Measurements from ENCODE around the gene MDFIC.
A peak's percentile ranks its signal among the peaks of the same experiment; 100 is the strongest.

MDFIC gene

DNA sequence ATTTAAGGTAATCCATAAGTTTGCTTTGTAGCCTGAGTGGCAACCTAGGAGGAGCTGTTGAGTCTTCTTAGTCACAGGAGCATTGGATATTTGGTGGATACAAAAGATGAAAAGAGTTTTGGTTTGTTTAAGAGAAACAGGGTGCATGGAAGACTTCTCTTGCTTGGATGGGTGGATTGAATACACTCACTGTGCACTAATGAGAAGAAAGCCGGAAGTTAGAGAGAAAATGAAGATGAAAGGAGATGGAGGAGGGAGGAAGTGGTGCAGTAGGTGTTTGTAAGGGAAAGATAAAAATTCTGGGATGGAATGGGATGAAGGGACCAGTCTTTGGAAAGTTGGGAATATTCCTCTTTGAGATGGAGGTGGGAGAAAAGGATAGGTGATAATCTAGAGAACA is 7.7 kb downstream of the MDFIC start:
- no peak for DNase-seq

DNA sequence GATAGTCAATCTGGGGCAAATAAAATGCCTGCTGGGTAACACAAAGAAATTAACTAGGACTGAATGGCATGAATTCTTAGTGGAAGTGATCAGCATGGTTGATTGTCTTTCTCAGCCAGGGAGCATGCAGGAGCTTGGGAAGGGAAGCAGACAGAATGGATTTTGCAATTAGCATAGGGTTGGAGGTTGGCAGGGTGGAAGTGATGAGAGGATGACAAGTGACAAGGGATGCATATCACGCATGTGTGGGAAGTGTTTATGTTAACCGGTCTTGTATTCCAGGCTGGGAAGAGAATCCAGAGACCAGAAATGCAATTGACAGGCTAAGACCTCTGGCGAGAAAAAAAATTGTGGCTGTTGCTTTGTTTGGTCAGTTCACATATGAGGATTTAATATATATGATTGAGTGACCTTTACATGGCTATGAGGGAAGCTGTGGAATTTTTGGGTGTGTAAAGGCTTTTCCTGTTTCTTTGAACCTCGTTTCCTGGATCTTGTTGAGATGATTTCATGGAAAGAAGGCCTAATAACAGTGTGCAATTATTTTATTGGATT is 8.3 kb downstream of the MDFIC start:
- DNase-seq: no peak

DNA sequence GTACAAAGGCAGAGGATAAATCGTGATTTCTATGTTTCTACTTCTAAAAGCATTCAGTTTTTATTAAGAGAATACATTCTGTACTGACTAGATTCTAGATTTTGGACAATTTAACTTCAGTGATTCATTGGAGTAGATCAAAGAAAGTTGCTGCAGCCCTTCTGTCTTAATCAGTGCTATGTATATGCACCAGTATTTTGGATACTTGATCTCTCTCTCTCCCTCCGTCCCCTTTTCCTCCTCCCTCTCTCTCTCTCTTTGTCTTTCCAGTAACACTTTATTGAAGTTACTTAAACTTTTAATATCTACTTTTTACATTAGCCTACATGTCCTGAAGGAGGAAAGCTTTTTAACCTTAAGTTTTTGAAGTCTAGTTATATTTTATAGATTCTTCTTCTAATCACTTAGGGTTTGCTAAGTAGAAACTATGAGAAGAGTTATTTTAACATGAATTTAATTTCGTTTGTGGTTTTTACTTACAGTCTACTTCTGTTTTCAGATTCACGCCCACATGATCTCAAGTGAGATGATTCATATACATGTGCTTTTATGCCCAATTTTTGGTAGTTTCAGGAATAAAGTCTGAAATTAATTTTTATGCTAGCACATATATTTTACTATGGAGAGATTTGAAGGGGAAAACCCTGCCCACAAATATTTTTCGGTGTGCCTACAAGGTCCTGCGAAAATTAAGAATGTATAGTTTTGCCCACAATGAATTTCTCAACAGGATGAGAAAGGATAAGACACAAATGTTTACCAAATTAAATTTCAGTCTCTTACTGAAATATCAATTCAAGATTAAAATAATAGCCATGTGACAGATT is 9.1 kb downstream of the MDFIC start:
- DNase-seq: no peak

DNA sequence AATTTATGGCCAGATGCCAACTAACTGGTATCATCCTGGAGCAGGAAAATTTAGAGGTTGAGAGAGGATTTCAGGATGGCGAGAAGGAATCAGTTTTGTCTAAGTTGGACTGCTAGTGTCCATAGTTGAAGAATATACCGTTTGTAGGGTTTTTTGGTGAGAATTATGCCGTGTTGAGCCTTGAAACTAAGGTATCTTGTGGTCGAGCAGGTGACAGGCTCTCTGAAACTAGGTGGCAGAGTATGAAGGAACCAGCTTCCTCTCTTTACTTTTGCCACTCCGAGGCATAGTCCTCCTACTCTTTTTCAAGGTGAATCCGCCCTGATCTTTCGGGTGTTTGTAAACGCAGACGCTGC is 9.7 kb downstream of the MDFIC start:
- peak; percentile 35 to 43 for DNase-seq

DNA sequence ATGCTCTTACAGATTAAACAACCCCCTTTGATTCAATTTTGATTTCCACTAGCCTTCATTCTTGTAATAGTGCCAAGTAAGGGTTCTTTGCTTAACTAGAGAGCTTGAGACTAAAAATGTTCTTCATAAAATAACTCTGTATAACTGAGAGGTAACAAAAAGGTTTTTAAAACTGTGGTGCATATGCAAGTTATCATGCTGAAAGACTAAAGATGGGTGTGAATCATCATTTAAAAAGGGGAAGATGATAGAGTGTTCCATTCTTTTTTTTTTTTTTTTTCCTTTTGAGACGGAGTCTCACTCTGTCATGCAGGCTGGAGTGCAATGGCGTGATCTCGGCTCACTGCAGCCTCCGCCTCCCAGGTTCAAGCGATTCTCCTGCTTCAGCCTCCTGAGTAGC is 11.1 kb downstream of the MDFIC start:
- no peak for DNase-seq

DNA sequence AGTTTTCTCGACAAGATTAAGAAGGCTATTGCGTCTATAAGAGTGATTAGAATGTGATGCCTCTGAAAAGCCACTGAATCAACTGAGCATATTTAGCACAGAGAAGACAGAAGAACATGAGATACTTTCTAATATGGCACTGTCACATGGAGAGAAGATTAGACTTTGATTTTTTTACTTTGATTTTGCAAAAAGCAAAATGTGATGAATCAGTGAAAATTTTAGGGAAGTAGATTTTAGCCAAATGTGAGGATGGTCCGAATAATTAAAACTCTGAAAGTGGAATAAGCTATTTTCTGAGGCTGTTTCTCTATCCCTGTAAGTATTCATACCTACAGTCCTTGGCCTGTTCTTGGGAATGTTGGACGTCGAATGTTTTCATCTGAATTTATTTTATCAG is 11.8 kb downstream of the MDFIC start:
- no peak for DNase-seq

DNA sequence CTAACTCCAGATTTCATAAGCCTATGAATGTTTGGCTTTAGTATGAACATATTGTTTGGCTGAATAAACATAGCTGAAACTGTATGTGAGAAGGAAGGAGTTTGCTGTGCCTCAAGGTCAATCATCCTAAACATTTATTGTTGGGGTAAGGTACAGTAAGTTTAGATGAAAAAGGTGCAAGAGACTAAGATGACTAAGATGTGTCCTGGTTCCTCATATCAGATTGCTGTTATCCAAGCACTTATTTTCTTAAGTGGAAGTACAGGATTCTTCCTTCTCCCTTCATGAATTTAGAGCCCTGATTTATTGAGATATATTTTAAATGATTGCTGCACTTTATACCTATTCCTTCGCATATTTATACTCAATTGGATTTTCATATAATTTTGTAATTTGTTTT is 12.2 kb downstream of the MDFIC start:
- DNase-seq: no peak

DNA sequence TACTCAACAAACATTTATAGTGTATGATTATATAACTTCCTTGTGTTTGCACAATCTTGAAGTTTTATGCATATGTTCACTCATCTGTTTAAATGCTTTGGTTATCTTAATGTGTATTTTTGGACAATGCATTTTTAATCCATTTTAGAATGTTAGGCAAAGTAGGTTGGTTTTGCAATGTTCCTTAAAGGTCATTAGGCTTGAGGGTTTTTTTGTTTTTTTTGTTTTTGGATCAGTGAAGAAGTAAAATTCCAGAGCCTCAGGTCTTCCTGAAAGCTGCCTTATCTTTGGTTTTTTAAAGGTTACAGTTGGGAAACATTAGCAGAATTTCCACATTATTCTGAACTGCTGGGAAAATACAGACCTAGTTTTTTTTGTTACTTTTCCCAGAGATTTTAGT is 12.8 kb downstream of the MDFIC start:
- no peak for DNase-seq

DNA sequence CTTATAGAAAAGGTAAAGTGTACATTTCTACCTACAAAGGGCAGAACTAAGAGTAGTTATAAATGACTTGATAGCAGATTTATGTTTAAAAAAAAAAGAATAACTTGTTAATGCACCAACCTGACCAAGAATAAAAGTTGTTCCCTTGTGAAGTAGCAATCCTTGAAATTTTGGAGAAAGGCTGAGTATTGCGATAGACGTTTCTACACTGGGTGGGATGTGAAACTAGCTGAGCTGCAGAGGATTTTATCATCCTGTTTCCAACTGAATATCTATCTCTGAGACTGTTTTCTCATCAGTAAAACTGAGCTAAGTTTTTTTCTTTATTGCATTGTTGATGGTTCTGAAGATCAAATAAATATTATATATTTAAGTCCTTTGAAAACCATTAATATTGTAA is 14.6 kb downstream of the MDFIC start:
- DNase-seq: no peak

DNA sequence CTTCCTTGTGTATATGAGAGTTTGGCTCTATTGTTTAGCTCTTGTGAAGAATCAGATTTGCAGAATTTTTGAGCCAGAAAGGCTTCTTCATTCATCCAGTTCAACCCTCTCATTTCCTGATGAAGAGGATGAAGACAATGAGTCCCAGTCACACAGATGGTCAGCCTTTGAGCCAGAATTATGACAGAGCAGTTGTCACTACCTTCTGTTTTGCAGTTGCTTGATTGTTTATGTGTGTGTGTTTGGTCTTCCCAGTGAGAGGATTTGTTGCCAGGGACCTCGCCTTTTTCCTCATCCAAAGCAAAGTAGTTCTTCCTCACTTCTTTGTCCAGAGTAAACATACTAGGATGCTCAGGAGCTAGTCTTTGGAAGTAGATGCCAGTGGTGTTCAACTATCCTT is 15.6 kb downstream of the MDFIC start:
- DNase-seq: no peak

DNA sequence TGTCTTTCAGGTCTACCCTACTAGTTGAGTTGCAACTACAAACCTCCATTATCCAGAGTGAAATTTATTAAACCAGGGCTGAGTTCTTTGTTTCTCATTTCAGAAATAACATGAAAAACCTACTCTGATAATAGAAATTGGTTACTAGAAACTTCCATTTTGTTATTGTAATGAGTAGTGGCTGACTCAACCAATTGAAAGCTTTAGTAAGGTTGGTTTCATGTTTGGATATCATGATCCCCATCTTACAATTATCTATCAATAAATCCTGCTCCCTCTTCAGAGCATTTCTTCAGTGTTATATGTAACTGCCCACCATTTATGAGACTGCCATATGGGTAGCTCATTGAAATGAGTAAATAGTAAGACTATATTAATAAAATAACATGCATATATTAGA is 16.9 kb downstream of the MDFIC start:
- DNase-seq: no peak

DNA sequence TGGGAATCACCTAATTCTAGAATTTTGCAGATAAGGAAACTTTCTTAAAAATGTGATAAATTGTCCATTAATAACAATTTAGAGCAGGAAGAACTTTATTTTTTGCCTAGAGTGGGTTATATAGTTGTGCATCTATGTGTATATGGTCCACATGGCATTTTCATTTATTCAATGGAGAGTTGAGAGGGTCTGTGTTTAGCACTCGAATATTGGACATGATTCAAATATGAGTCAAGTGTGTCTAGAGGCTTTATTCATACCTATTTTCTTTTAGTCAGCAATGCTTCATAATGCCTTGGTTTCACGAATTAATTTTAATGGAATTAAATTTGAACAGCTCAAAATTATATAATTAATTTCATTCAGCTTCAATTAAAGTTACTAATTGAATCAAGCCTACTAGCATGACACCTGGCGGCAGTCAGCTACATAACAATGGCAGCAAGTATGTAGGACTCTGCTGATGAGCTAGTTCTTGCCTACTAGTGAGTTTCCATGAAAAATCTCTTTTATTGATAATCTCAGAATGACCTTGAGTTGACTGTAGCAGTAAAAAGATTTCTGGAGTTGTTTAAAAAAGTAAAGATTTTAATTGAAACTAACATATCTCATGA is 17.7 kb downstream of the MDFIC start:
- DNase-seq: no peak

DNA sequence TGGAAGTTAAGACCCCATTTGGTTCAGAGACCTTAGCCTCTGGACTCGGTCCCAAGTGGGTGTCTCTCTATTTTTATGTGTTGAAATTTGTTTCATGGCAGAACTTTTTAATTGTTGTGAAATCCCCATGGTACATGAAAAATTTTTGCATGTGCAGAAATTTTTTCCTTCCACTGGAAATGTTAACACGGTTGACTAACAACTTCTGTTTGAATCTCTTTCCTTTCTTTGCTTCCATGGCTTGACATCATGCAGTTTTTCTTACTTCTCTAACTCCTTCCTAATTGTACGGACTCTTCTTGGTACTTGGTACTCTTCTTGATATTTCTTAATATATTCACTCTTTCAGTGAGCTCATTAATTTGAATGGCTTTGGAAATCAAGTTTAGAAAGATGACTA is 18.3 kb downstream of the MDFIC start:
- no peak for DNase-seq

DNA sequence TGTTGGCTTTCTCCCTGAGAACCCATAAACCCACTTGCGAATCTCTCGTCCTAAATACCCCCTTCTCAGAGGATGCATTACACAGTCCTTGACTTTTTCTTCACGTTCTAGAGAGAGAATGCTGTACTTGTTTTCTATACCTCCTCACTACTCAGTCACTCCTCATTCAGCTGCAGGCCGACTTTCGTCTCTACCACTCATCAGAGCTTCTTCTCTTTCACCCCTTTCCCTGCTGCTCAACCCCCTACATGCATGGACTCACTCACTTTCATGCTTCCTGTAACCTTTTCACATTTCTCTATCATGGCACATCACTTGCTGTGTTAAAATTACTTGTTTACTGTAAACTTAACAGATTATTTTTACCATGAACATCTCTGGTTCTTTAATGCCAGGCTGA is 19.8 kb downstream of the MDFIC start:
- no peak for DNase-seq

DNA sequence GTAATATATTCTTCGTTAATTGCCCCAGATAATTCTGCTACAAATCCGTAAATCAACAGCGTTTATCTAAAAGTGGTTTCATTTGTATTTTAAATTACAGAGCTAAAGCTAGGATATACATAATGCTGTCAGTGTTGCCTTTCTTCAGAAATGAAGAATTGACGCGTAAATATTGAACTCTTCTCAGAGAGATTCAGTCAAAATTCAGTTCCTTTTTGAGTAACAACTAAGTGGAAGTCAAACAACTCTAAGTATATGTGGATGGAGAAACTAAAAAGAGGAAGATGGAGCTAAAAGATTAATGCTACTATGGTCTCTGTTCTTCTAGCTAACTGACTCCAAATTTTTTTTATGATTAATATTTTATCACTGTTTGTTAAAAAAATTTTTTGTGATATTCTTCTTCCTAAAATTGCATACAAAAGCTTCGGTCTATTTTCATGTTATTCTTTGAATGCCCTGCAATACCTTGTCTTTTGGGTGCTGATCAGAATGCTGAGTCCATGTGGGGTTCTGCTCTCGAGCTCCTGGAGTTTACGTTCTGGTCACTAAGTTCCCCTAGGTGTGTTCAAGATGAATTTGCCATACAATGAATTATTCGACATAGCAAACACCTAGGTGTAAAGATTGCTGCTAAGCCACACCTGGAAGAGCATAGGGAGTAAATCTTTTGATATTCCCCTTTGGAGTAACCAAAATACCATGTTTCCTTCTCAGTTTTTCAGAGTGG is 20.7 kb downstream of the MDFIC start:
- no peak for DNase-seq

DNA sequence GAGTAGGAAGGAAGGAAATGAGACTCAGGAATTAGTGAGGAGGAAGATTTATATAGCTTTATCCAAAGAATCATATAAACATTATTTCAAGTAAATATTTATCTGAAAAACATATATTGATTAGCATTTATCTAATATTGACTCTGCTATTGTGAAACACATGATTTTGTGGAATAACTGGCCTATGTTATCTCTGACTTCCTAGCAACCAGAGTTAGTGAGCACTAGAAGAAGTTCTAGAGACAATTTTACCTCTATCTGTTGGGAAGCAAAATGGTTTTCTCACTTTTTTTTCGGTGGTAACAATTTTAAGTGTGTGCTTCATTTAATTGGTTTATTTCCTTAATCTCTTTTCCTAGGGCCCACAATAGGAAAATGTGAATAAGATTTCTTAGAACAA is 21.6 kb downstream of the MDFIC start:
- DNase-seq: no peak

DNA sequence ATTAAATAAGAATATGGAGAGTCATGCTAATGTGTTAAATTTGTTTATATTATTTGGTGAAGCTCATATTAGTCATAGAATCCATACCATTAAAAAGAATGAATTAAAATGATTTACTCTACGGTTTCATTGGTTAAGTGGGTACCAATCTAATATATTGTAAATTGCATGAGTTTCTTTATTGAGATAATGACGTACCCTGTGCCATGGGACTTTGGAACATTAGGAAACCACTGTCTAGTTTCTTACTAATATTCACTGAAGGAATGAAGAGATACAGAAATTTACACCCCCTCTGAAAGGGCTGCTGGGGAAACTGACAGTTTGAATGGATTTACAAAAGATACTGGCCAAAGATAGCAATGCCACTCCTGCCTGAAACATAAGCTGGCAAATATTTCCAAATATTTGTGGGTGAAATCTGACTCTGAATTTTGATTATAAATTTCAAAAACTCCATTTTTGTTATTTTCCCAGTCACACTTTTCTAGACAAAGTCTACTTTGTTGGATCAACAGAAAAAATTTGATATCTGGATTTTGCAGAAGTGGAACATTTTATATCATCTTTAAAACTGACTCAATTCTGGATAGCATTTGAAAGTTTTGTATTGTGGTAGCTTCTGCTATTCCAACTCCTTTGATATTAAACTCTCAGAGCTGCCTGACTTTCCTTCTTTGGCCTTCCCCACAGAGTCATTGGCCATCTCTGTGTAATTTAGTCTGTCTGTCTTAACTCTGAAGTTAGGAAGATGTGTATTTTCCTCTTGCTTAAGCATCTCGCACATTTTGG is 22.3 kb downstream of the MDFIC start:
- no peak for DNase-seq

DNA sequence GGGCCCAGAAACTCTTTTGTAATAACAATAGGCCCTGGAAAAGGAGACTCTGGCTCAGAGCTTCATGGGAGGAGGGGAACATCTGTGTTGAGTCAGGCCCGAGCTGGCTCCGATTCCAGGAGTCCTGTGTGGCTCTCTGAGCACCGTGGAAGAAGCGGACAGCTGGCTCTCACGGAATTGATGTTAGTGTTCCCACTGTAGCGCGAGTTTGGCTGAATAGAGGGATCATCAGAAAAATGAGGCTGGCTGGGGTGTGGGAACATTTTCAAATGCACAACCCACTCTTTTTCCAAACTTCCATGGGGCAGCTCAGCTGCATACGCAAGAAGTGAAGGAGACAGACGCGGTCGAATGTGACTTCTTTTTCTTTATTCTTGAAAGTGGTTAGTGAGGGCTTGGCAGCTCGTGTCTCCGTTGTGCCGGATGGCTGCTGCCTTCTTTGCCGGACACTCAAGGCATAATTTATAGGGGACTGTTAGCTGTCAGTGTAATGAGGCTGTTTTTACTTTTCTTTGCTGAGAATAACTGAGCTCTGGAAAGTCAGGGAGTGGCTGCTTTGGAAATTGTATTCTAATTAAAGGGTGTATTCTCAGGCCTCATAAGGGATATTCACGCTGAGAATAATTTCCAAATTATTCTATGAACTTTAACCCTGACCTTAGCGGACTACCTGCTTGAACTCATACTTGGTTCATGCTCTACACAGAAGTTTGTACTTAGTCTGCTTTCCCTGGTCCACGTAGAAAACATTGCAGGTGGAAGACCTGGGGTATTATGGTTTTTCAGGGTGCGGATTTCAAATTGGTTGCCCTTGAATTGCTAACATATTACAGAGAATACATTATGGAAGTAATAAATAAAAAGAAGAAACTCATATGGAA is 23.1 kb downstream of the MDFIC start:
- DNase-seq: no peak

DNA sequence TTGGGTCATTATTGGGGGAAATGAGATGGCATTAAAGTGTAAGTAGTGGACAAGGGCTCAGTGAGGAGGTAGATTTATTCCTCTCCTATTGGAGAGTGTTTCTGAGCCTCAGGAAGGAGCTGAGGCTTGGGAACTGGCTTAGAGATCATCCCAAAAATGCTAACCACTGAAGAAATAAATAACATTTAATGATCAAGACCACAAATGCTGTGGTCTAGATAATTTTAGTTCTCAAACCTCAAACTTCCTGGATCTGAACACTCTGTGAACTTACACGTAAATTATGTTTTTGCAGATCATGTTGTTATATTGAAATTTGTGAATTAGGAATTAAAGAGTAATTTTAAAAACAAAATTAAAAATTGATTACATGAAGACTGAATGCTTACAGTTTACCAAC is 27.3 kb downstream of the MDFIC start:
- no peak for DNase-seq

DNA sequence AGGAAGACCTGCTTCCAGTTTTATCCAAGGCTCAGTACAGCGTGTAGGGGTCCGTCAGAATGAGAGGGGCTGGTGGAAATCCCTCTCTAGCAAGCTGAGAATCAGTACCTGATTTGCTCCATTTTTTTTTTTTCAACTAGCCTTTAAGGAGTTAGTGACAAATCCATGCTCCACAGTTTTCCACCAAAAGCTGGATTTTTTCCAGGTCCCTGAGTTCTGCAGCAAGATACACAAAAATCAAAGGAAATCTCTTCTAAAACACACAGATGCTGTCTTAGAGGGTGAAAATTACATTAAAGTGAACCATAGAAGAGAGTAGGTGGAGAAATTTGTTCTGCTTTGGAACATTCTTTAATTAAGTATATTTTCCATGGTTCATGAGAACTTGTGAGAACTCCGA is 30.4 kb downstream of the MDFIC start:
- no peak for DNase-seq

DNA sequence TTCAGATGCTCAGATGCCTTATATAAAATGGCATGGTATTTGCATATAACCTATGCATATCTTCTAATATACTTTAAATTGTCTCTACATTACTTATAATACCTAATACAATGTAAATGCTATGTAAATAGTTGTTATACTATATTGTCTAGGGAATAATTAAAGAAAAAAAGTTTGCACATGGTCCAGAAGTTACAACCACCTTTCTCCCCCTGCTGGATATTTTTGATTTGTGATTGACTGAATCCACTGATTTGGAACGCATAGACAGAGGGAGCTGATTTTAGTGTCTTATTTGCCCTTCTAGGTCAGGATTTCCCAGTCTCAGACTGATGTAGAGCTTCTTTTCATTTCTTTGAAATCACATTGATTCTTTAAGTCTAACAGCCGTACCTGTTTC is 31.8 kb downstream of the MDFIC start:
- DNase-seq: no peak

DNA sequence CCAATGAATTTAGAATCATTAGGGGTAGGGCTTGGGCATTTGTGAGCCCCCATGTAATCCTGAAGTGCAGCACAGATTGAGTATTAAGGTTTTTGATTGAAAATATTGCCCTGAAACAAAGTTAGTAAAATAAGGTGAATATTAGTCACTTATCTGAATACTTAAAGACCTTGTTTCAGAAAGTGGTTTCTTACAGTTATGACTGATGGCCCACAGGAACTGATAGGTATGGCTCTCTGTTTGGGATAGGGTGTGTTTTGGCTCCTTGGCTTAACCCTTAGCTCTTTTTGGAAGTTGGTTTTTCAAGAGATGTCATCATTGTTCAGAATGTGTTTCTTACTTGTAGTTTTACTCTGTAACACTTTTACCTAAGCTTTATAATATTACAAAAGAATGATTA is 34.8 kb downstream of the MDFIC start:
- DNase-seq: no peak

All from activated CD4-positive, alpha-beta T cell treated with anti-CD3 and anti-CD28 coated beads for 4 hours (primary cell).